GM12875 (cell line): ENCODE data around the gene KIT.
A peak's percentile ranks its signal among the peaks of the same experiment; 100 is the strongest.

Experiments used
- H3K4me3 ChIP-seq: one replicate; pipeline ENCODE4 v1.5.1; 2011; ENCODE audit warnings: low read depth, low read length, control low read depth
- TF ChIP-seq, protein P1 (sequence below): IDR thresholded peaks from 2 replicates; pipeline ENCODE4 v1.5.1; 2011; ENCODE audit warnings: low read depth, mild to moderate bottlenecking, control low read depth, inconsistent platforms, low read length, moderate library complexity, borderline replicate concordance; ENCODE audit not compliant: insufficient read depth

The KIT gene

GRCh38 chr4:54651050-54651449 lies 6.7 kb upstream of the KIT start:
- no peak overlapping the region for H3K4me3 ChIP-seq
- TF ChIP-seq, protein P1, sequence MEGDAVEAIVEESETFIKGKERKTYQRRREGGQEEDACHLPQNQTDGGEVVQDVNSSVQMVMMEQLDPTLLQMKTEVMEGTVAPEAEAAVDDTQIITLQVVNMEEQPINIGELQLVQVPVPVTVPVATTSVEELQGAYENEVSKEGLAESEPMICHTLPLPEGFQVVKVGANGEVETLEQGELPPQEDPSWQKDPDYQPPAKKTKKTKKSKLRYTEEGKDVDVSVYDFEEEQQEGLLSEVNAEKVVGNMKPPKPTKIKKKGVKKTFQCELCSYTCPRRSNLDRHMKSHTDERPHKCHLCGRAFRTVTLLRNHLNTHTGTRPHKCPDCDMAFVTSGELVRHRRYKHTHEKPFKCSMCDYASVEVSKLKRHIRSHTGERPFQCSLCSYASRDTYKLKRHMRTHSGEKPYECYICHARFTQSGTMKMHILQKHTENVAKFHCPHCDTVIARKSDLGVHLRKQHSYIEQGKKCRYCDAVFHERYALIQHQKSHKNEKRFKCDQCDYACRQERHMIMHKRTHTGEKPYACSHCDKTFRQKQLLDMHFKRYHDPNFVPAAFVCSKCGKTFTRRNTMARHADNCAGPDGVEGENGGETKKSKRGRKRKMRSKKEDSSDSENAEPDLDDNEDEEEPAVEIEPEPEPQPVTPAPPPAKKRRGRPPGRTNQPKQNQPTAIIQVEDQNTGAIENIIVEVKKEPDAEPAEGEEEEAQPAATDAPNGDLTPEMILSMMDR = no peak

DNA sequence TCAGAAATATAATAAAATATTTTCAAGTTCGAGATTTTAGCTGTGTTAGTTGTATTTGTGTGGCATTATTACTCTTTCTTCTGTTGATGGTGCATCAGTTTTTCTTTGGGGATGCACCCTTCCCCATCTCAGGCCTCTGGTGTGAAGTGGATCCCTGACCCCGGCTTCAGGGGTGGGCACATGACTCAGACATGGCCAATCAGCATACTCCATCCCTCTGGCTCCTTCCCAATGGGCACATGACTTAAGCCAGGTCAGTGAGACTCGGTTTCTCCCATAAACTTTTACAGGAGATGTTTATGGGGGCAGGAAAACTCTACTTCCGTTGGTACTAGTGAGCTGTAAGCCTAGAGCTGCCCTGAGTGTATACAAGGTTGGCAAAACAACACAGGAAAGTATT lies 3.0 kb upstream of the KIT start:
- TF ChIP-seq, protein P1 = no peak

GRCh38 chr4:54657185-54657550 lies 589 bp upstream of the KIT start:
- TF ChIP-seq, protein P1 = no peak
- H3K4me3 ChIP-seq = no peak overlapping the region

More for the DNA sequence above, 3.0 kb upstream of the KIT start:
- no peak overlapping the region for H3K4me3 ChIP-seq

- peak overlapping the region; percentile 13 for H3K4me3 ChIP-seq
These were observed 716 bp downstream of the KIT start for GRCh38 chr4:54658252-54659093.

GRCh38 chr4:54659313-54659712 lies 1.6 kb downstream of the KIT start:
- H3K4me3 ChIP-seq = no peak overlapping the region
- TF ChIP-seq, protein P1 = no peak

More at GRCh38 chr4:54658252-54659093, 716 bp downstream of the KIT start:
- TF ChIP-seq, protein P1 = 0 out of 2 replicates have a peak, but pooled peaks have one; percentile 14

DNA sequence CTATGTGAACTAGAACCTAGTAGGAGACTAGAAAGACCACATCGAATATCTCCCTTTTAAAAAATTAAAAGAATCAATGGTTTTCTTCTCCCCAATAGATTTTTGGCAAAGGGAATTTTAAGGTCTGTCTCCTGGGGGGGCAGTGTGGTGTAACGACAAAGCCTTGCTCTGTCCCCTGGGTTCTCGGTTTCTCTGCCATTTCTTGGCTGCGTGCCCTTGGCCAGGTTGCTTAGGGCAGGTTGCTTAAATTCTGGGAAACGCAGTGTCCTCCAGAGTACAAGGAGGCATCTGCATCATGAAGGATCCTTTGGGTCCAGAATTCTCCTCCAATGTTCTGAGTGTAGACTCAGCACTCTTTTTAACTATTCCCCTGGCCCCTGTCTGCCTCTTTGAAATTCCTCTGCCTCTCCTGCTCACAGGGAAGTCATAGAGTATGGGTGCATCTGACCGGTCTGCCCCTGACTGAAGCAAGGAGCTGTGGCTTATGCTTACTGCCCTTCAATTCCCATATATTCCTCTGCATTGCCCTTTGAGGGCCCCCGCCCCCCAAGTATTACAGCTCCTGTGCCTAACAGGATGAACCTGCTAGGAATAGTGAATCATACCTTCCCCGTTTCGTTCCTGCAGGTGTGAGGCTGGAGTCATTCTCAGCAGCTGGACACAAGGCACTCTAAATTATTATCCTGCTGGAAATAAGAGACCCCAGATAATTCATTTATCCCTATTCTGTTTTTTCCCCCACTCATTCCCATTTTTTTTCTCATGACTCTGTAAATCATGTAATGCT lies 2.2 kb downstream of the KIT start:
- TF ChIP-seq, protein P1 = no peak
- H3K4me3 ChIP-seq = no peak overlapping the region

GRCh38 chr4:54660591-54660990 lies 2.8 kb downstream of the KIT start:
- TF ChIP-seq, protein P1 = no peak
- H3K4me3 ChIP-seq = no peak overlapping the region
